Raji (cell line): ENCODE measurements around the gene PDE8B.

ENCODE experiments used
- POLR2A ChIP-seq: IDR thresholded peaks from 2 replicates; pipeline ENCODE4 v1.6.1; 2011; ENCODE audit warnings: low read depth, low read length, control low read depth; ENCODE audit not compliant: insufficient read depth

PDE8B gene

GRCh38 chr5:77239126-77239741 lies 28.8 kb downstream of the PDE8B start:
- TF ChIP-seq POLR2A, result no peak

DNA sequence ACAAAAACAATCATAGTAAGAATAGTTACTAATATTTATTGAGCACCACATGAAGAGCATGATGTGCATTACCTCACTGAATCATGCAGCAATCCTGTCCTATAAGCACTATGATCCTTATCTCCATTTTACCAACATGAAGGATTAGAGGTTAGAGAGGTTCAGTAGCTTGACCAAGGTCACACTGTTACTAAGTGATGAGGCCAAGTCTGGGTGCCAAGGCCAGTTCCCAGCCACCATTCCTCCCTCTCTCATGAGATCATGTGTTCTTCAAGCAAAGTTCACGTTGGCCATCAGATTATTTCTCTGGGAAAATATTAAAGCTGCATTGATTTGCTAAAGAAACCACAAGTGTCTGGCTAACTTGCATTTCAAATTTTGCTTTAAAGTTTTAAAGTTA lies 31.0 kb downstream of the PDE8B start:
- TF ChIP-seq POLR2A, result no peak

GRCh38 chr5:77249475-77249874 lies 39.0 kb downstream of the PDE8B start:
- no peak for TF ChIP-seq POLR2A

DNA sequence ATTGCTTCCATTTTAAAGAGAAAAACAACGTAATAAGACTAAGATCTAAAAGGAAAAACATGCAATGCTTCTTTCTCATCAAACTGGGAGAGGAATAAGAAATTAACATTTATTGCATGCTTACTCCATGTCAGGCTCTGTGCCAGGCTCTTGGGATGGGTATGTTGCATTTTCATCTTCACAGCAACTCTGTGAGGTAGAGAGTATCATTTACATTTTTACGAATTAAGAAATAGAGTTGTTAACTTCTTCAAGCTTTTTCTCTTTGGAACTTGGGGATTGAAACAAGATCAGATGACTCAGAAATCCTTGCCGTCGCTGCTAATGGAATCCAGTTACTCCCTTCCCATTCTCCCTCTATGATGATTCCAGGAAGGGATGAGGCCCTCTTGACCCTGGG lies 39.5 kb downstream of the PDE8B start:
- TF ChIP-seq POLR2A, result no peak

- TF ChIP-seq POLR2A, result no peak
Observed at GRCh38 chr5:77251921-77252320, 41.4 kb downstream of the PDE8B start.

DNA sequence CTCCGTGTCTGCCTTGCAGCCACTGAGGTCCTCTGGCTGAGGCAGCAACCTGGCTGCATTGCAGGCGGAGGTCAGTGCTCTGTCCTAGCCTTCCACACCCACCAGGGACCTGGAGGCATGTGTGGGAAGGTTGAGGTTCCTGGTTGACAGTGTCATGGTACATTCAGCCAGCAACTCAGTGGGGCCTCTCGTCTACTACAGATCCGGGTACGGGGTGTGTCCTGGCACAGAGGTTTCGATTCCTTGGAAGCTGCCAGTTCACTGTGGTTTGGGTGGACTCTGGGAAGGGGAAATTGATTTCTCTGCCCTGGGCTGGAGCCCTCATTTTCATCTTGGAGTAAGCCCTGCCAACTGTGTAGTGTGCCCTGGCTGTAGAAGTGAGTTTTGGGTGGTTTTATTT lies 45.1 kb downstream of the PDE8B start:
- TF ChIP-seq POLR2A, result no peak

DNA sequence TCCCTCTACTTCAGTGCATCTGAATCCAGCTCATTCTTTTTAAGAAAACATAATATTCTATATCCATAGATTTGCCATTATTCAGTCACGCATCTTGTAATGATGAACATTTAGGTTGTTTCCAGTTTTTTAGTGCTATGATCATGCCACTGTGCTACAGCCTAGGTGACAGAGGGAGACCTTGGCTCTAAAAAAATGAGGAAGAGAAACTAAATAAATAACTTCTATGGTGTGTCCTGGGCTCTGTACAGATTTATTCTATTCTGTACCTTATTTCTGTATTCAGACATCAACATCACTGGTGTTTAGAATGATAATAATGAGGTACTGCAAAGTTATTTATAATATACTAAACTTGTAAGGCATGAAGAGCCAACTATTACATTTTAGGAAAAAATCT lies 45.9 kb downstream of the PDE8B start:
- TF ChIP-seq POLR2A, result no peak

DNA sequence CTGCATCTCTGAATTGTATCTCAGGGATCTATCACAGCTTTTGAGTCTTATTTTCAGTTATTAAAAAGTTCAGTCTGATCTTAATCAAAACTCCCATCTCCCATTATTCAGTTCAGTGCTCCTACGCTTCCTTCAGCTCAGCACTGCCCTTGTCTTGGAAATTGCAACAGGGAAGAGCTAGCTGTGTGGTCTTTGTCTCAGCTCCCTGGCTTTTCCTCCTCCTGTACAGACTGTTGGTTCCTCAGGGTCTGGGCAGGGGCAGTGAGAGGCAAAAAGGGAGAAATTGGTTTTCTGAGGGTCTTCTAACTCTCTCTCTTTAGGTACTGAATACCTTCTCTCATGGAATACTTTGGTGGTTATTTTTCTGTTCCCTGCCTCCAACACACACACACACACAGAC lies 48.2 kb downstream of the PDE8B start:
- no peak for TF ChIP-seq POLR2A

DNA sequence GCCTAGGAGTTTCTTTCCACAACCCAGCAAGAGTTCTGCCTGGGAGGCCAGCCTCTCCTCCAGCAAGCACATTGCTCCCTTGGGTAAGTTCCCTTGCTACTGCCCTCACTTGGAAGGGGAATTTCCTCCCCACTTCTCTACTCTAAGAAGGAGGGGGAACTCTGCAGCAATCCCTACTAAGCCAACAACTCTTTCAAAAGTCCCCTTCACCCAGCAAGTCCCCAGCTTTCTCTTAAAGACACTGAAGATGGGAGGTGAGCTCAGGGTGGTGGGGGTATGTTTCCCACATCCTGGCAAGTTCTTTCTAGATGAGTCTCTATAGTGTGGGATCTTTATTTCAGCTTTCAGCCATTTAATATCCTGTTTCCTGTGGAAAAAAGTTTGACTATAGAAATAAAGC lies 49.0 kb downstream of the PDE8B start:
- no peak for TF ChIP-seq POLR2A

GRCh38 chr5:77262697-77263096 lies 52.2 kb downstream of the PDE8B start:
- no peak for TF ChIP-seq POLR2A

DNA sequence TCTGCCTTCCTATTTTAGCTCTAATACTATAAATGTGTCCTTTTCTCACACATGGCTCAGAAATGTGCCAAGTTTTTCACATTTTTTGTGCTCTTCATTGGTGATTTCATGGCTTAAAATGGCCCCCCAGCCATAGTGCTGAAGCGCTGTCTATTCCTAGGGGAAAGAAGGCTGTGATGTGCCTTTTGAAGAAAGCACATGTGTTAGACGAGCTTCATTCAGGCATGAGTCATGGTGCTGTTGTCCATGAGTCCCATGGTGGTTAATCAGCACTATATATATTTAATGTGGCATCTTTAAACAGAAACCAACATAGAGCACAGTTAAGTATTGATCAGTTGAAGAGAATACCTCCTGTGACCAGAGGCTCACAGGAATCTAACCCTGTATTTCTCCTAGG lies 55.8 kb downstream of the PDE8B start:
- TF ChIP-seq POLR2A, result no peak

DNA sequence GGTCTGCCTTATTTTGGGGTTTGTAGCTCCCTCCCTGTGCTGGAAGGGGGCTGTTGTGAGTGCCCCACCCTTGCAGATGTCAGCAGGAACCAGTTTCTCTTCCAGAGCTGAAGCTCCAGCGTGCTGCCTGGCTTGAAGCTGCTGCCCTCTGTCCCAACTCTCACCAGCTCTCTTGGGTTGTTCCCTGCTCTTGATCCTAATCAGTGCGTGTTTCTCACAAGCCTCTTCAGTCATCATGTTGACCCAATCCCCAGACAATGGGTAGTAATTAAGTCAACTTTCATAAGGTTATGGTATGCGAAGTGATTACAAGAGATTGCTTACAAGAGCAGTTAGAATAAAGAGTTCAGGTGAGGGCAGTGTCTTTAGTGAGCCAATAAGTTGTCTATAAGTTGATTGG lies 57.0 kb downstream of the PDE8B start:
- TF ChIP-seq POLR2A, result no peak

- no peak for TF ChIP-seq POLR2A
Observed at GRCh38 chr5:77272206-77272605, 61.7 kb downstream of the PDE8B start.

DNA sequence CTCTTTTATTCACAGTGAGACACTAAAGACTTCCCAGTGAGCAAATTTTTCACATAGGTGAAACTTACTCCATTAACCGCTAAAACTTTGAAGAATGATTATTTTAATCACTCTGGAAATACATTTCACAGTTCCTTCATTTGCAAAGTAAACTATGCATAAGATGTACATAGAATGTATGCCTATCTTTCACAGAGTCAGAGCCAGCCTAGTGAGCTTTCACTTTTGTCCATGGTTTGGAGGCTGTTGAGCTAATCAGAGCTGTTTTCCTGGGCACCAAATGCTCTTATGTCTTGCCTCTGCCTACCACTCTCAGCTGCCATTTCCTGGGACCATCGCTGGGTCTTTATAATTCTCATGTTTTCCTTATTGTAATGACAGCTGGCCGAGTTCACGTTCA lies 67.3 kb downstream of the PDE8B start:
- TF ChIP-seq POLR2A, result no peak

DNA sequence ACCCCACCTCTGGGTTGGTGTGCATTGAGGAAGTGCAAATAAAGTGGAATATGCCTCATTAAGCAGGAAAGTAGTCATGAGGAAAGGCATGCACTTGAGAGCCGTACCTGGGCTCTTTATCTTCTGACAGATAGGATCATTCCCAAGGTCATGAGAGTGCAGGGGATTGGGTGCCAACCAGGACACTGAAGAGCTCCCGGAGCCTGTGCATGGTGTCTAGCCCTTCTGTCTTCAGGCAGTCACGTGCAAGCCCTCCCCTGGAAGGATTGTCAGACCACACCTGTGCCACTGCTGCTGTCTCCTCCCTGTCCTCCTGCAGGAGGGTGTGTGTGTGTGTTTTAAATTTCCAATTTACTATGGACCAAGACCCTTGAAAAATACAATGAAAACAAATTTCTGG lies 69.6 kb downstream of the PDE8B start:
- no peak for TF ChIP-seq POLR2A

- TF ChIP-seq POLR2A, result no peak
Observed at GRCh38 chr5:77281969-77282336, 71.5 kb downstream of the PDE8B start.

DNA sequence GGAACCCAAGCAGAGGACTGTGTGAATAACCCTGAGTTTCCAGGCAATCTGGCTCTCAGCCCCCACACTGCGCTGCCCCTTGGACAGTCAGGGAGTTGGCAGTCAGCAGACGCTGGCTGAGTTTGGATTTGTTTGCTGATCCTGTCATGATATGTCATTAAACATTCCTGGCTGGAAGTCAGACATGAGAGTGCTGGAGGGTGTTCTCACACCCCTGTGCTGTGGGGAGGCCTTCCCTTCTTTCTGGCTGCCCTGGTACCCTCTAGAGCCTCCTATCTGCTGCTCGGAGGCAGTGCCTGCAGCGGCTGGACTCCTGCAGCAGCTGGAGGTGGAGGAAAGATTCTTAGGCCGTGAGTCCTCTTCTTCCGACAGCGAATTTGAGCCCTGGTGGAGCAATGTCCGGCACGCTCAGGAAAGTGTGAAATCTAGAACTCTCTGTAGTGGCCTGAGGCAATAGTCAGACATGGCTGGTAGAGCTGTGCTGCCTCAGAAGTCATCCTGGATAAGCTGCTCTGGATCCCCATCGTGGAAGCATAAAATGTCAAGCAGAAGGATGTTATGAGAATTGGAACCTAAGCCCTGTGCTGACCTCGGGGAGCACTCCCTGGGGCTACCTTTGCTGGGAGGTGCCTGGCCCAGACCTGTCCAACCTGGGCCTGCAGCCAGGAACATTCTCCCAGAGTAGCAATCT lies 72.0 kb downstream of the PDE8B start:
- no peak for TF ChIP-seq POLR2A
